ENCODE results near the gene DAB1. TPM values are rescaled to one million over a fixed set of nuclear protein-coding genes. Genes with fewer than 3 reads are reported as not detected.

Gene DAB1
- total RNA-seq, 2 experiments from 2014 or later, result 0.52 to 0.61 TPM

DNA sequence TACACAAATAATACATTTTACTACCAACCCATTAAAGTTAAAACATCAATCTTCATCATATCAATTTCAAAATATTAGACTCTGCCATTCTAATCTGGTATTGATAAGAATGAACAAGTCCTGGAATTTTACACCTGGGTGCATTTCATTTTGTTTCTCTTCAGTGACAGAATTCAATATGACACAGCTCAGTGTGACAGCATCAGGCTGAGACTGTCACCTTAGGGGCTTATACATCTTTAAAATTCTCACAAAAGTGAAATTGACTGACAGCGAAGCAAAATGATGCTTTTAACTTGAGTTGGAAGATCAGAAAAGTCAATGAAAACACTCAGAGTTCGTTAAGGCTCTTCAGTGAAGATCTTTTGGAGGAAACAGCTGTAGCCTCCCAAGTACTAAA lies 213.0 kb downstream of the DAB1 start:
- DNase-seq (no peak), ATAC-seq (ENCODE audit: poor library complexity) (no peak)
- Histone ChIP-seq H3K4me3 (ENCODE audit: low read length) (no peak overlapping the region), H3K9me3 (ENCODE audit: control insufficient read depth in 1 of 2, insufficient read depth in 1 of 2, low read length in 2 of 2) (no peaks in the 10 kb centered on the region), H3K27me3 (ENCODE audit: control insufficient read depth in 1 of 2, insufficient read depth in 2 of 2, low read length in 2 of 2) (no peaks in the 10 kb centered on the region), H3K27ac (ENCODE audit: low read depth in 1 of 2, low read length in 2 of 2) (no peak overlapping the region), H3K4me1 (ENCODE audit: insufficient read depth, low read length) (no peaks in the 10 kb centered on the region), H3K36me3 (ENCODE audit: insufficient read depth, low read length) (no peaks in the 10 kb centered on the region)
- CTCF ChIA-PET, result no interaction called here
- Mint-ChIP-seq H3K4me3 (no peak overlapping the region), H3K9me3 (no peaks in the 10 kb centered on the region), H3K36me3 (ENCODE audit: low read depth) (no peaks in the 10 kb centered on the region), H3K27ac (no peak overlapping the region), H3K4me1 (ENCODE audit: low read depth) (no peaks in the 10 kb centered on the region), H3K27me3 (no peaks in the 10 kb centered on the region)
- TF ChIP-seq, protein P1, sequence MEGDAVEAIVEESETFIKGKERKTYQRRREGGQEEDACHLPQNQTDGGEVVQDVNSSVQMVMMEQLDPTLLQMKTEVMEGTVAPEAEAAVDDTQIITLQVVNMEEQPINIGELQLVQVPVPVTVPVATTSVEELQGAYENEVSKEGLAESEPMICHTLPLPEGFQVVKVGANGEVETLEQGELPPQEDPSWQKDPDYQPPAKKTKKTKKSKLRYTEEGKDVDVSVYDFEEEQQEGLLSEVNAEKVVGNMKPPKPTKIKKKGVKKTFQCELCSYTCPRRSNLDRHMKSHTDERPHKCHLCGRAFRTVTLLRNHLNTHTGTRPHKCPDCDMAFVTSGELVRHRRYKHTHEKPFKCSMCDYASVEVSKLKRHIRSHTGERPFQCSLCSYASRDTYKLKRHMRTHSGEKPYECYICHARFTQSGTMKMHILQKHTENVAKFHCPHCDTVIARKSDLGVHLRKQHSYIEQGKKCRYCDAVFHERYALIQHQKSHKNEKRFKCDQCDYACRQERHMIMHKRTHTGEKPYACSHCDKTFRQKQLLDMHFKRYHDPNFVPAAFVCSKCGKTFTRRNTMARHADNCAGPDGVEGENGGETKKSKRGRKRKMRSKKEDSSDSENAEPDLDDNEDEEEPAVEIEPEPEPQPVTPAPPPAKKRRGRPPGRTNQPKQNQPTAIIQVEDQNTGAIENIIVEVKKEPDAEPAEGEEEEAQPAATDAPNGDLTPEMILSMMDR (IDR thresholded peaks at IDR 0.05), result no peak
- intact Hi-C loops (cut with DNase I, micrococcal nuclease), result no loop called here
- POLR2A ChIA-PET, result no interaction called here

DNA sequence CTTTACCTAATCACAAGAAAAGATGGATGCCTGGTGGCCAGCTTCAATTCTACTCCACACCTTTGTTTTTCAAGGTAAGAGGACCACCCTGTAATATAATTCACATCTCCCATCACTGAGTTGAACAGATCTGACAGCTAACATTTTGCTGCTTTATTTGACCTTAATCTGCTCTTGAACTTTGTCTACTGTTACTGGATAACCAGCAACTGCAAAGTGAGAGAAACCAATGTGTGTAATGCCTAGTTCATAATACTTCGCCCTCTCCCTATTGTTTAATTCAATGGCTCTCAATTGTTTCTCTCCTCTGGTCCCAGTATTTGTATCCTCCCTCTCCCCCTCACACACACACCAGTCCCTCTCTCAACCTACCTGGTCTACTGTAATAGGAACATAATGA lies 214.4 kb downstream of the DAB1 start:
- ChIA-PET CTCF (no interaction called here), POLR2A (no interaction called here)
- Histone ChIP-seq H3K27ac (ENCODE audit: low read depth in 1 of 2, low read length in 2 of 2) (no peak overlapping the region), H3K9me3 (ENCODE audit: control insufficient read depth in 1 of 2, insufficient read depth in 1 of 2, low read length in 2 of 2) (no peaks in the 10 kb centered on the region), H3K4me3 (ENCODE audit: low read length) (no peak overlapping the region), H3K4me1 (ENCODE audit: insufficient read depth, low read length) (no peaks in the 10 kb centered on the region), H3K27me3 (ENCODE audit: control insufficient read depth in 1 of 2, insufficient read depth in 2 of 2, low read length in 2 of 2) (no peaks in the 10 kb centered on the region), H3K36me3 (ENCODE audit: insufficient read depth, low read length) (no peaks in the 10 kb centered on the region)
- TF ChIP-seq, protein P1 (IDR thresholded peaks at IDR 0.05), result no peak
- Mint-ChIP-seq H3K36me3 (ENCODE audit: low read depth) (no peaks in the 10 kb centered on the region), H3K27me3 (no peaks in the 10 kb centered on the region), H3K4me3 (no peak overlapping the region), H3K4me1 (ENCODE audit: low read depth) (no peaks in the 10 kb centered on the region), H3K9me3 (no peaks in the 10 kb centered on the region), H3K27ac (no peak overlapping the region)
- ATAC-seq (ENCODE audit: poor library complexity), result no peak
- intact Hi-C loops (cut with DNase I, micrococcal nuclease), result no loop called here
- no peak for DNase-seq

DNA sequence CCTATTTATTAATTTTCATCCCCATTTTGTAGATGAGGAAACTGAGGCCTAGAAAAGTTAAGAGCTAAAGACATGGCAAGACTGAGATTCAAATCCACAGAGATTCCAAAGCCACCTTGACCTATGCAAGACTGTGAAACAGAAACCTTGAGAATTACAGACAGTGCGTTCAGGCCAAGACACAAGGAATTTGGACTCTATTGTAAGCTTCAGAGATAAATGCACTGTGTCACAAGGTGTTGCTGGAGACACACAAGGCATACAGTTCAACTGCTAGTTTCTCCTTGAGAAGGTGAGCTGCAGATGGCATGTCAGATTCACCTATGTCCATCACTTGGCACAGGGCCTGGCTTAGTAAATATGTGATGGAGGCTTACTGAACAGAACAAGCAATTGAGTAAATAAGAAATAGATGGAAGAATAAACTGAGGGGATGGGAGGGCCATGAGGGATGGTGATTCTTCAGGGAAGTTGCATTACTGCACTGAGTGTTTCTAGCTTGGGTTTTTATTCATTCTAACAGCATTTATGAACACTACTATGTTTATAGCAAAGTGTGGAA lies 215.0 kb downstream of the DAB1 start:
- Mint-ChIP-seq H3K36me3 (ENCODE audit: low read depth) (no peaks in the 10 kb centered on the region), H3K4me3 (no peak overlapping the region), H3K27ac (no peak overlapping the region), H3K4me1 (ENCODE audit: low read depth) (no peaks in the 10 kb centered on the region), H3K27me3 (no peaks in the 10 kb centered on the region), H3K9me3 (no peaks in the 10 kb centered on the region)
- CTCF ChIA-PET, result no interaction called here
- POLR2A ChIA-PET, result no interaction called here
- no peaks in the 10 kb centered on the region for H3K9me3 ChIP-seq (ENCODE audit: control insufficient read depth in 1 of 2, insufficient read depth in 1 of 2, low read length in 2 of 2)
- ATAC-seq (ENCODE audit: poor library complexity), result no peak
- intact Hi-C loops (cut with DNase I, micrococcal nuclease), result no loop called here
- TF ChIP-seq, protein P1 (IDR thresholded peaks at IDR 0.05), result no peak
- no peak overlapping the region for H3K4me3 ChIP-seq (ENCODE audit: low read length)
- no peak overlapping the region for H3K27ac ChIP-seq (ENCODE audit: low read depth in 1 of 2, low read length in 2 of 2)
- H3K27me3 ChIP-seq (ENCODE audit: control insufficient read depth in 1 of 2, insufficient read depth in 2 of 2, low read length in 2 of 2), result no peaks in the 10 kb centered on the region
- H3K36me3 ChIP-seq (ENCODE audit: insufficient read depth, low read length), result no peaks in the 10 kb centered on the region
- DNase-seq, result no peak
- no peaks in the 10 kb centered on the region for H3K4me1 ChIP-seq (ENCODE audit: insufficient read depth, low read length)

All from CD4-positive, alpha-beta T cell (primary cell).